Measurements from ENCODE around the gene GAS7.

The GAS7 gene

GRCh38 chr17:10200016-10200415, 1.6 kb upstream of the GAS7 start:
- DNase-seq, result no peak

- peak in 1 of 2 donors; percentile 70 for DNase-seq
Measured at GRCh38 chr17:10197721-10198508, 491 bp downstream of the GAS7 start.

- DNase-seq, result no peak
Measured at GRCh38 chr17:10197362-10197720, 1.1 kb downstream of the GAS7 start.

- DNase-seq, result no peak
Measured at GRCh38 chr17:10196941-10197340, 1.5 kb downstream of the GAS7 start.

- no peak for DNase-seq
Measured at GRCh38 chr17:10196384-10196895, 2.0 kb downstream of the GAS7 start.

GRCh38 chr17:10195090-10195805, 3.2 kb downstream of the GAS7 start:
- no peak for DNase-seq

GRCh38 chr17:10193632-10194031, 4.8 kb downstream of the GAS7 start:
- DNase-seq, result no peak

- DNase-seq, result no peak
Measured at GRCh38 chr17:10192972-10193371, 5.4 kb downstream of the GAS7 start.

- no peak for DNase-seq
Measured at GRCh38 chr17:10192461-10192860, 5.9 kb downstream of the GAS7 start.

GRCh38 chr17:10187456-10187855, 10.9 kb downstream of the GAS7 start:
- no peak for DNase-seq

GRCh38 chr17:10186771-10187410, 11.5 kb downstream of the GAS7 start:
- DNase-seq, result no peak

GRCh38 chr17:10183931-10184930, 14.2 kb downstream of the GAS7 start:
- no peak for DNase-seq

GRCh38 chr17:10182785-10183184, 15.6 kb downstream of the GAS7 start:
- DNase-seq, result no peak

GRCh38 chr17:10178506-10178991, 19.9 kb downstream of the GAS7 start:
- DNase-seq, result peak; percentile 54 to 77

- DNase-seq, result no peak
Measured at GRCh38 chr17:10177913-10178505, 20.4 kb downstream of the GAS7 start.

- no peak for DNase-seq
Measured at GRCh38 chr17:10177131-10177912, 21.1 kb downstream of the GAS7 start.

- DNase-seq, result no peak
Measured at GRCh38 chr17:10173913-10174312, 24.5 kb downstream of the GAS7 start.

- no peak for DNase-seq
Measured at GRCh38 chr17:10172778-10173177, 25.6 kb downstream of the GAS7 start.

- peak; percentile 88 to 91 for DNase-seq
Measured at GRCh38 chr17:10172241-10172741, 26.1 kb downstream of the GAS7 start.

GRCh38 chr17:10171581-10171981, 26.8 kb downstream of the GAS7 start:
- peak in 1 of 2 donors; percentile 18 for DNase-seq
